Hepatic stellate cell (primary cell): Measurements from ENCODE around the gene TMEM88.
A peak's percentile ranks its signal among the peaks of the same experiment; 100 is the strongest.
"Not testable (repeated sequence)": the region's sequence is repeated elsewhere in the genome, so short reads cannot be mapped to it uniquely, and the experiment has no call there.

Experiments
- DNase-seq: peaks from one replicate; pipeline ENCODE4 v3.0.0; 2011; ENCODE audit warnings: low spot score

Gene TMEM88

GRCh38 chr17:7854851-7855659 is at the start of gene TMEM88:
Gene TMEM88 (plus strand): TSS chr17:7855066. CDS start chr17:7855075, 9 bp downstream.
- DNase-seq = no peak

GRCh38 chr17:7806587-7806986 is 48.3 kb upstream of the TMEM88 start:
- DNase-seq = no peak

GRCh38 chr17:7807206-7807605 is 47.7 kb upstream of the TMEM88 start:
- DNase-seq = no peak

GRCh38 chr17:7809086-7809790 is 45.6 kb upstream of the TMEM88 start:
- no peak for DNase-seq

- not testable (repeated sequence) for DNase-seq
These were observed 45.0 kb upstream of the TMEM88 start for GRCh38 chr17:7809791-7810343.

GRCh38 chr17:7811251-7811650 is 43.6 kb upstream of the TMEM88 start:
- DNase-seq = no peak

- no peak for DNase-seq
These were observed 39.9 kb upstream of the TMEM88 start for GRCh38 chr17:7814969-7815368.

GRCh38 chr17:7816926-7817642 is 37.8 kb upstream of the TMEM88 start:
- no peak for DNase-seq

GRCh38 chr17:7817643-7817964 is 37.3 kb upstream of the TMEM88 start:
- DNase-seq = no peak

GRCh38 chr17:7818026-7818425 is 36.8 kb upstream of the TMEM88 start:
- DNase-seq = no peak

- DNase-seq = no peak
These were observed 35.9 kb upstream of the TMEM88 start for GRCh38 chr17:7818746-7819645.

GRCh38 chr17:7820231-7820630 is 34.6 kb upstream of the TMEM88 start:
- DNase-seq = no peak

GRCh38 chr17:7822126-7822525 is 32.7 kb upstream of the TMEM88 start:
- no peak for DNase-seq

- DNase-seq = no peak
These were observed 31.3 kb upstream of the TMEM88 start for GRCh38 chr17:7823581-7824001.

- no peak for DNase-seq
These were observed 30.6 kb upstream of the TMEM88 start for GRCh38 chr17:7824021-7824924.

- peak; percentile 37 for DNase-seq
These were observed 29.5 kb upstream of the TMEM88 start for GRCh38 chr17:7825206-7825990.

- DNase-seq = no peak
These were observed 24.2 kb upstream of the TMEM88 start for GRCh38 chr17:7830616-7831015.

- DNase-seq = no peak
These were observed 23.6 kb upstream of the TMEM88 start for GRCh38 chr17:7831233-7831632.

- no peak for DNase-seq
These were observed 22.4 kb upstream of the TMEM88 start for GRCh38 chr17:7832431-7832830.
